Astrocyte (in vitro differentiated cells and primary cell): ENCODE results near the gene PPFIBP1.

Source experiments
- CTCF ChIP-seq: IDR thresholded peaks from 2 replicates; pipeline ENCODE4 v1.5.1; 2011; ENCODE audit warnings: low read depth, mild to moderate bottlenecking, inconsistent platforms, low read length, moderate library complexity; ENCODE audit not compliant: insufficient read depth
- EZH2 ChIP-seq: IDR thresholded peaks from 2 replicates; pipeline ENCODE4 v1.6.1; 2012; ENCODE audit warnings: mild to moderate bottlenecking, low read length, inconsistent platforms; ENCODE audit not compliant: insufficient read depth

- TF ChIP-seq CTCF: no peak
- no peak for TF ChIP-seq EZH2
These were observed 52.8 kb downstream of the PPFIBP1 start for GRCh38 chr12:27576667-27577347.
